Suprapubic skin (tissue), 4 donors: ENCODE measurements around the gene PRKAG3. TPM values are rescaled to one million over a fixed set of nuclear protein-coding genes. Genes with fewer than 3 reads are reported as not detected.

Experiments
- DNase-seq, 2 donors: peaks; one replicate each; pipeline ENCODE4 v3.0.0-alpha.2; 2019; ENCODE audit warnings: low spot score in 2 of 2
- H3K27ac ChIP-seq: fragments of 200-600 bp; sonication (generic); one replicate; pipeline ENCODE4 v1.5.1; 2019
- H3K27me3 ChIP-seq: fragments of 200-600 bp; sonication (generic); one replicate; pipeline ENCODE4 v1.5.1; 2019
- H3K36me3 ChIP-seq: fragments of 200-600 bp; sonication (generic); one replicate; pipeline ENCODE4 v1.5.1; 2019
- H3K4me1 ChIP-seq: fragments of 200-600 bp; sonication (generic); one replicate; pipeline ENCODE4 v1.5.1; 2019
- H3K4me3 ChIP-seq: fragments of 200-600 bp; sonication (generic); one replicate; pipeline ENCODE4 v1.5.1; 2019; ENCODE audit warnings: mild to moderate bottlenecking
- H3K9me3 ChIP-seq: fragments of 200-600 bp; sonication (generic); one replicate; pipeline ENCODE4 v1.5.1; 2019
- EP300 ChIP-seq: sonication (generic); formaldehyde crosslinking; IDR thresholded peaks from one replicate; pipeline ENCODE4 v1.6.1; 2017; ENCODE audit warnings: antibody characterized with exemption
- POLR2A ChIP-seq, 2 donors: fragments of 450-650 bp; IDR thresholded peaks; one replicate each; pipeline ENCODE4 v1.6.1; 2017; ENCODE audit warnings: antibody characterized with exemption in 2 of 2, mild to moderate bottlenecking in 2 of 2, moderate library complexity in 2 of 2
- POLR2AphosphoS5 ChIP-seq, 3 donors: sonication (generic); formaldehyde crosslinking; IDR thresholded peaks; one replicate each; pipeline ENCODE4 v1.6.1; 2017; ENCODE audit warnings: antibody characterized with exemption in 3 of 3
- WGBS: methylation state at CpG from one replicate; pipeline ENCODE4 v1.1.5; 2018; 5-methylcytosine and 5-hydroxymethylcytosine counted together
- total RNA-seq, 4 donors: library from RNA; depleted of rRNA; stranded (reverse); fragments of >200 nt; gene quantifications; one replicate each; pipeline ENCODE4 v1.1.0, GENCODE V29; 2016
- TF ChIP-seq, protein P1 (sequence below), 2 donors: fragments of 200-600 bp in 1 of 2; fragments of 450-650 bp in 1 of 2; sonication (generic) in 1 of 2; IDR thresholded peaks; one replicate each; pipeline ENCODE4 v1.5.1; 2016 to 2019; ENCODE audit warnings: antibody characterized with exemption in 2 of 2, mild to moderate bottlenecking in 1 of 2, moderate library complexity in 1 of 2

The PRKAG3 gene
- total RNA-seq, 4 donors from 2014 or later, result 0.26 TPM; not detected in 3

DNA sequence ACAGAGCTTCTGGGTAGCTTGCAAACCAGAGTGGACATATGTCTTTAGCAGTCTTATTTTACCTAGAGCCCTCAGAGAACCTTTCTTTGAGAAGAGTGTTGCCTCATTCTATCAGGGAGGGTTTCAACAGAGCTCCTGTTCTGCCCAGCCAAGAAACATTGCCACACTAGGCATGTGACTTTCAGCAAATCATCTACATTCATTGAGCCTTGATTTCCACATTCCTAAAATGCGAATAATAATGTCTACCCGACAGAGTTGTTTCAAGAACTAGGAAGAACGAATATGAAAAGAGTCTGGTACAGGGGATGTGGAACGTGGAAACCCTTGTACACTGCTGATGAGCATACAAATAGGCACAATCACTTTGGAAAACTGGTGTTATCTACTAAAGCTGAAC, 7.8 kb upstream of the PRKAG3 start:
- DNase-seq, result peak in 1 of 2 donors; percentile 59
- Histone ChIP-seq H3K36me3 (no peaks in the 10 kb centered on the region), H3K27me3 (no peaks in the 10 kb centered on the region), H3K4me1 (no peaks in the 10 kb centered on the region), H3K9me3 (no peaks in the 10 kb centered on the region), H3K4me3 (no peak overlapping the region), H3K27ac (no peak overlapping the region)
- 60% methylated on average over 4 of the region's 4 CpGs for WGBS
- TF ChIP-seq POLR2A (IDR thresholded peaks at IDR 0.05) (no peak), POLR2AphosphoS5 (IDR thresholded peaks at IDR 0.05) (no peak), EP300 (no peak)
- TF ChIP-seq, protein P1, sequence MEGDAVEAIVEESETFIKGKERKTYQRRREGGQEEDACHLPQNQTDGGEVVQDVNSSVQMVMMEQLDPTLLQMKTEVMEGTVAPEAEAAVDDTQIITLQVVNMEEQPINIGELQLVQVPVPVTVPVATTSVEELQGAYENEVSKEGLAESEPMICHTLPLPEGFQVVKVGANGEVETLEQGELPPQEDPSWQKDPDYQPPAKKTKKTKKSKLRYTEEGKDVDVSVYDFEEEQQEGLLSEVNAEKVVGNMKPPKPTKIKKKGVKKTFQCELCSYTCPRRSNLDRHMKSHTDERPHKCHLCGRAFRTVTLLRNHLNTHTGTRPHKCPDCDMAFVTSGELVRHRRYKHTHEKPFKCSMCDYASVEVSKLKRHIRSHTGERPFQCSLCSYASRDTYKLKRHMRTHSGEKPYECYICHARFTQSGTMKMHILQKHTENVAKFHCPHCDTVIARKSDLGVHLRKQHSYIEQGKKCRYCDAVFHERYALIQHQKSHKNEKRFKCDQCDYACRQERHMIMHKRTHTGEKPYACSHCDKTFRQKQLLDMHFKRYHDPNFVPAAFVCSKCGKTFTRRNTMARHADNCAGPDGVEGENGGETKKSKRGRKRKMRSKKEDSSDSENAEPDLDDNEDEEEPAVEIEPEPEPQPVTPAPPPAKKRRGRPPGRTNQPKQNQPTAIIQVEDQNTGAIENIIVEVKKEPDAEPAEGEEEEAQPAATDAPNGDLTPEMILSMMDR (IDR thresholded peaks at IDR 0.05), result no peak

DNA sequence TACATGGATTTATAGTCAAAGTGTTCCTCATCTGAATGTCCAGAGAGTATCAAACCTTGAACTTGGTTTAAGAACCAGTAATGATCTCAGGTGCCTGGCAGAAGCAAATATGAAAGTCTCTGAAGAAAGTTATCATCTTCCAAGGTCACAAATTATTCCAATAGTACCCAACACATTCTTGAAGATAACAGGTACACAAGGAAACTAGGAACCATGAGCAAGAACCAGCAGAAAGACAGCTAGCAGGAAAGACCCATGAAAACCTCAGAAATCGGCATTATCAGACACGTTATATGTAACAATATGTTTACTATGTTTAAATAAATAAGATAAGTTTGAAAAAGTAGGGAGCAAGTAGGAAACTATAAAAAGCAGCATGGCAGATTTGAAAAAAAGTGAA, 5.9 kb upstream of the PRKAG3 start:
- 94% methylated on average over 2 of the region's 2 CpGs for WGBS
- Histone ChIP-seq H3K27ac (no peak overlapping the region), H3K27me3 (no peaks in the 10 kb centered on the region), H3K36me3 (no peaks in the 10 kb centered on the region), H3K9me3 (no peaks in the 10 kb centered on the region), H3K4me1 (peaks cover 12% of the 10 kb centered on the region), H3K4me3 (no peak overlapping the region)
- TF ChIP-seq EP300 (no peak), POLR2AphosphoS5 (IDR thresholded peaks at IDR 0.05) (no peak), POLR2A (IDR thresholded peaks at IDR 0.05) (no peak)
- TF ChIP-seq, protein P1 (IDR thresholded peaks at IDR 0.05), result no peak
- no peak for DNase-seq

DNA sequence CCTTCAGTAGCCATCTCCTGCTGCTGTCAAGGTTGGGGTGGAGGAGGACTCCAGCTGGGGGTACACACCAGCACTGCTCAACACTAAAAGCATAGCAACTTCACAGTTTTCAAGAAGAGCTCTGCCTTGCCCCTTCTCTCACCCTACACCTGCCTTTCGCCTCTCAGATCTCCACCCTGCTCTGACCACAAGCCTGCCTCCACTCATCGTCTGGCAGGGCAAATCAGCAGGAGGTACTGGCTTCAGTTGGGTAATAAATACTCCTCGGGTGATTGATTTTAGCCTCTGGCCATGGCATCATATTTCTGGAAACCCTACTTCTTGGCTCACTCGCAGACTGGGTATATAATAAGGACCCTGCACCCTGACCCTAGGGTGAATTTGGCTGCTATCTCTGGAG, 3.1 kb upstream of the PRKAG3 start:
- TF ChIP-seq, protein P1 (IDR thresholded peaks at IDR 0.05), result no peak
- TF ChIP-seq POLR2A (IDR thresholded peaks at IDR 0.05), result no peak
- TF ChIP-seq POLR2AphosphoS5 (IDR thresholded peaks at IDR 0.05), result no peak
- no peak for TF ChIP-seq EP300

DNA sequence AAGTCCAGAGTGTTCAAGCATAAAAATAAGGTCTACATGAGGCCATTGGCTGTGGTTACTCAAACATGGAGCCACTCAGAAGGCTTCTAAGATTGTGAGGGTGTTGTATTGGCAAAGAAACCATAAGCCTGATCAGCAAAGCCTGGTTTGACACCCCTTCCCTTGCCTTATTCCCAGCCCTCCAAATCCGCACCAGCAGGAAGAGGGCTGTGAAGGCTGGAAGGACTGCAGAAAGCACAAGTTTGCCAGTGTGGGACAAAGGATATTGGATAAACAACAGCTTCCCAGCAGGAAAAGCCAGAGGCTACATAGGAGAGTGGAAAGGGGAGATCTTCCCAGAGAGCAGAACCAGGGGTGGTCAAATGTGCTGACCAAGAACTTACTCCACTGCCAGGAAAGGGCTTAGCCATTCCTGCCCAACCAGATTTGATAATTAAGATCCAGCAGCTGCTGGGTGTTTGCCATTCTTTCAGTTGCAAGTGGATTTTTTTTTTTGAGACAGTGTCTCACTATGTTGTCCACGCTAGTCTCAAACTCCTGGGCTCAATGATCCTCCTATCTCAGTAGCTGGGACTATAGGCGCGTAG, 1.5 kb upstream of the PRKAG3 start:
- H3K36me3 ChIP-seq, result no peaks in the 10 kb centered on the region
- peak overlapping the region; percentile 82 for H3K27ac ChIP-seq
- H3K4me1 ChIP-seq, result peaks cover 36% of the 10 kb centered on the region
- WGBS, result 62% methylated on average over 4 of the region's 4 CpGs
- TF ChIP-seq POLR2A (IDR thresholded peaks at IDR 0.05) (no peak), POLR2AphosphoS5 (IDR thresholded peaks at IDR 0.05) (no peak), EP300 (no peak)
- TF ChIP-seq, protein P1 (IDR thresholded peaks at IDR 0.05), result no peak
- no peaks in the 10 kb centered on the region for H3K9me3 ChIP-seq
- H3K4me3 ChIP-seq, result no peak overlapping the region
- DNase-seq, result no peak
- H3K27me3 ChIP-seq, result no peaks in the 10 kb centered on the region

More for the DNA sequence above, 3.1 kb upstream of the PRKAG3 start:
- Histone ChIP-seq H3K27me3 (no peaks in the 10 kb centered on the region), H3K4me1 (peaks cover 35% of the 10 kb centered on the region), H3K36me3 (no peaks in the 10 kb centered on the region), H3K27ac (no peak overlapping the region), H3K4me3 (no peak overlapping the region), H3K9me3 (no peaks in the 10 kb centered on the region)
- 61% methylated on average over 4 of the region's 4 CpGs for whole genome bisulfite sequencing
- no peak for DNase-seq

DNA sequence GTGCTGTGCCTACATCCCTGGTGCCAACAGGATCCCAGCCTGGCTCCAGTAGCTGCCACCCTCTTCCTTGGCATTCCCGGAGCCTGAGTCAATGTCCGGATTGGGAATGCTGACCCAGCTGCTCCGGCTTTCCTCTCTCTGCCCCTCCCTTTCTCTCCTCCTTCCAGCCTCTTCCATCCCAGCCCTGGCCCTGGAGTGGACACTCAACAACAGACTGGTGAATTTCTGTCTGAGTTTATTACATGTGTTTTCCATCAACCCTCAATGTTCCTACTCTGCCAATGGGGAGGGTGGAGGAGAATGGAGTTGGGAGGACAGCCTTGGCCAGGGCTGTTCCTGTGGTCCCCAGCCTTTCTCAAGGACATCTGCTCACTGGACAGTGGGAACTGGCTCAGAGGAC, 917 bp upstream of the PRKAG3 start:
- TF ChIP-seq POLR2A (IDR thresholded peaks at IDR 0.05) (no peak), POLR2AphosphoS5 (IDR thresholded peaks at IDR 0.05) (peak in 1 of 3 donors; percentile 27)
- DNase-seq, result no peak
- Histone ChIP-seq H3K4me3 (no peak overlapping the region), H3K9me3 (no peaks in the 10 kb centered on the region), H3K27ac (peak overlapping the region; percentile 82), H3K27me3 (no peaks in the 10 kb centered on the region), H3K36me3 (no peaks in the 10 kb centered on the region), H3K4me1 (peaks cover 36% of the 10 kb centered on the region)
- WGBS, result 57% methylated on average over 3 of the region's 3 CpGs

DNA sequence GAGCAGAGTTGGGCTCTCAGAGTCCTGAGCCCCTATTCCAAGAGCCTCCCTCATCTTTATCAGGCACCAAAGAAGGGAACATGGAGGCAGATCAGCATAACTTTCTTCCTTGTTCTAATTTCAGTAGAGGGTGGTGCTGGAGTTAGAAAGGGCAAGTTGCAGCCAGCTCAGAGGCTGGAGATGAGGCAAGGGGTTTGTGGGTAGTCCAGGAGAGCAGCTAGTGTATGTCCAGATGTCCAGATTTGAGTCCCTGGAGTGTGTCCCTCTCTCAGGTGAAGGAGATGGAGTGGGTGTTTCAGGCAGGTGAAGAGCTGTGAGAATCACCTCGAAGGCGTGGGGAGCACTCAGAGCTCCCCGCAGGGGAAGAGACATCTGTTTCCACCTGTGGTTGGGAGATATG, 478 bp upstream of the PRKAG3 start:
- Histone ChIP-seq H3K4me3 (no peak overlapping the region), H3K27me3 (no peaks in the 10 kb centered on the region), H3K36me3 (no peaks in the 10 kb centered on the region), H3K27ac (peak overlapping the region; percentile 82), H3K4me1 (peaks cover 36% of the 10 kb centered on the region), H3K9me3 (no peaks in the 10 kb centered on the region)
- no peak for DNase-seq
- 86% methylated on average over 2 of the region's 3 CpGs for WGBS
- TF ChIP-seq POLR2A (IDR thresholded peaks at IDR 0.05) (no peak), EP300 (no peak), POLR2AphosphoS5 (IDR thresholded peaks at IDR 0.05) (no peak)
- TF ChIP-seq, protein P1 (IDR thresholded peaks at IDR 0.05), result no peak
